ENCODE measurements around the gene IFITM1.
"Not testable (repeated sequence)": the region's sequence is repeated elsewhere in the genome, so short reads cannot be mapped to it uniquely, and the experiment has no call there.

The IFITM1 gene

GRCh38 chr11:282630-283360 is 31.0 kb upstream of the IFITM1 start:
- DNase-seq (ENCODE audit: low spot score), result no peak

GRCh38 chr11:283405-284104 is 30.3 kb upstream of the IFITM1 start:
- DNase-seq (ENCODE audit: low spot score), result no peak

- no peak for DNase-seq (ENCODE audit: low spot score)
These were observed 29.5 kb upstream of the IFITM1 start for GRCh38 chr11:284105-285020.

- DNase-seq (ENCODE audit: low spot score), result no peak
These were observed 28.6 kb upstream of the IFITM1 start for GRCh38 chr11:285021-285893.

GRCh38 chr11:285894-286220 is 28.0 kb upstream of the IFITM1 start:
- DNase-seq (ENCODE audit: low spot score), result no peak

GRCh38 chr11:286977-287820 is 26.6 kb upstream of the IFITM1 start:
- DNase-seq (ENCODE audit: low spot score), result not testable (repeated sequence)

GRCh38 chr11:287821-288477 is 25.9 kb upstream of the IFITM1 start:
- no peak for DNase-seq (ENCODE audit: low spot score)

- DNase-seq (ENCODE audit: low spot score), result peak; percentile 97
These were observed 25.1 kb upstream of the IFITM1 start, which contains the start of gene PGGHG for GRCh38 chr11:288478-289397. PGGHG (plus strand) TSS chr11:289126; CDS start chr11:289817, 691 bp downstream.

GRCh38 chr11:289398-289711 is 24.5 kb upstream of the IFITM1 start:
- DNase-seq (ENCODE audit: low spot score), result no peak

GRCh38 chr11:289712-290620 is 23.9 kb upstream of the IFITM1 start:
- no peak for DNase-seq (ENCODE audit: low spot score)

- no peak for DNase-seq (ENCODE audit: low spot score)
These were observed 23.1 kb upstream of the IFITM1 start for GRCh38 chr11:290621-291231.

GRCh38 chr11:291281-292210 is 22.3 kb upstream of the IFITM1 start:
- no peak for DNase-seq (ENCODE audit: low spot score)

GRCh38 chr11:292211-293121 is 21.4 kb upstream of the IFITM1 start:
- DNase-seq (ENCODE audit: low spot score), result no peak

- no peak for DNase-seq (ENCODE audit: low spot score)
These were observed 20.5 kb upstream of the IFITM1 start for GRCh38 chr11:293271-293851.

Measured in GM03348 (cell line).